ENCODE results near the gene PYGB. TPM values are rescaled to one million over a fixed set of nuclear protein-coding genes. Genes with fewer than 3 reads are reported as not detected.

Gene PYGB
- total RNA-seq, 1 donor from 2014 or later = 20.9 TPM

- Histone ChIP-seq H3K36me3 (ENCODE audit: control insufficient read depth in 3 of 3, insufficient read depth in 3 of 3, low read length in 3 of 3) (peaks cover 39 to 60% (median 51%) of the 10 kb centered on the region in 3 donors), H3K4me3 (ENCODE audit: low read length in 3 of 3) (no peak overlapping the region), H3K9me3 (ENCODE audit: control insufficient read depth in 3 of 3, low read length in 3 of 3) (no peaks in the 10 kb centered on the region), H3K4me1 (ENCODE audit: control insufficient read depth in 3 of 3, insufficient read depth in 3 of 3, low read length in 3 of 3) (no peaks in the 10 kb centered on the region), H3K9ac (ENCODE audit: low read depth in 1 of 3, low read length in 3 of 3) (no peak overlapping the region), H3K27ac (ENCODE audit: low read depth, low read length) (no peak overlapping the region), H3K27me3 (ENCODE audit: control insufficient read depth in 3 of 3, insufficient read depth in 3 of 3, low read length in 3 of 3) (no peaks in the 10 kb centered on the region)
Measured at GRCh38 chr20:25286917-25287316, 39.0 kb downstream of the PYGB start.

GRCh38 chr20:25287631-25288290, 39.9 kb downstream of the PYGB start:
- no peak overlapping the region for H3K4me3 ChIP-seq (ENCODE audit: low read length in 3 of 3)
- peaks cover 36 to 52% (median 51%) of the 10 kb centered on the region in 3 donors for H3K36me3 ChIP-seq (ENCODE audit: control insufficient read depth in 3 of 3, insufficient read depth in 3 of 3, low read length in 3 of 3)
- H3K4me1 ChIP-seq (ENCODE audit: control insufficient read depth in 3 of 3, insufficient read depth in 3 of 3, low read length in 3 of 3) = no peaks in the 10 kb centered on the region
- no peak overlapping the region for H3K27ac ChIP-seq (ENCODE audit: low read depth, low read length)
- no peak overlapping the region for H3K9ac ChIP-seq (ENCODE audit: low read depth in 1 of 3, low read length in 3 of 3)
- H3K27me3 ChIP-seq (ENCODE audit: control insufficient read depth in 3 of 3, insufficient read depth in 3 of 3, low read length in 3 of 3) = no peaks in the 10 kb centered on the region
- no peaks in the 10 kb centered on the region for H3K9me3 ChIP-seq (ENCODE audit: control insufficient read depth in 3 of 3, low read length in 3 of 3)

GRCh38 chr20:25288291-25289181, 40.7 kb downstream of the PYGB start:
- Histone ChIP-seq H3K4me3 (ENCODE audit: low read length in 3 of 3) (no peak overlapping the region), H3K9ac (ENCODE audit: low read depth in 1 of 3, low read length in 3 of 3) (no peak overlapping the region), H3K4me1 (ENCODE audit: control insufficient read depth in 3 of 3, insufficient read depth in 3 of 3, low read length in 3 of 3) (no peaks in the 10 kb centered on the region), H3K9me3 (ENCODE audit: control insufficient read depth in 3 of 3, low read length in 3 of 3) (no peaks in the 10 kb centered on the region), H3K27me3 (ENCODE audit: control insufficient read depth in 3 of 3, insufficient read depth in 3 of 3, low read length in 3 of 3) (no peaks in the 10 kb centered on the region), H3K36me3 (ENCODE audit: control insufficient read depth in 3 of 3, insufficient read depth in 3 of 3, low read length in 3 of 3) (peaks cover 32 to 48% (median 46%) of the 10 kb centered on the region in 3 donors), H3K27ac (ENCODE audit: low read depth, low read length) (no peak overlapping the region)

- Histone ChIP-seq H3K27me3 (ENCODE audit: control insufficient read depth in 3 of 3, insufficient read depth in 3 of 3, low read length in 3 of 3) (no peaks in the 10 kb centered on the region), H3K9me3 (ENCODE audit: control insufficient read depth in 3 of 3, low read length in 3 of 3) (no peaks in the 10 kb centered on the region), H3K36me3 (ENCODE audit: control insufficient read depth in 3 of 3, insufficient read depth in 3 of 3, low read length in 3 of 3) (peaks cover 22 to 44% (median 34%) of the 10 kb centered on the region in 3 donors), H3K4me1 (ENCODE audit: control insufficient read depth in 3 of 3, insufficient read depth in 3 of 3, low read length in 3 of 3) (peaks cover 7 to 12% (median 12%) of the 10 kb centered on the region in 3 donors), H3K4me3 (ENCODE audit: low read length in 3 of 3) (no peak overlapping the region), H3K27ac (ENCODE audit: low read depth, low read length) (no peak overlapping the region), H3K9ac (ENCODE audit: low read depth in 1 of 3, low read length in 3 of 3) (no peak overlapping the region)
Measured at GRCh38 chr20:25289886-25290597, 42.2 kb downstream of the PYGB start.

- Histone ChIP-seq H3K4me1 (ENCODE audit: control insufficient read depth in 3 of 3, insufficient read depth in 3 of 3, low read length in 3 of 3) (peaks cover 15 to 20% (median 20%) of the 10 kb centered on the region in 3 donors), H3K27me3 (ENCODE audit: control insufficient read depth in 3 of 3, insufficient read depth in 3 of 3, low read length in 3 of 3) (no peaks in the 10 kb centered on the region), H3K9ac (ENCODE audit: low read depth in 1 of 3, low read length in 3 of 3) (no peak overlapping the region), H3K36me3 (ENCODE audit: control insufficient read depth in 3 of 3, insufficient read depth in 3 of 3, low read length in 3 of 3) (peaks cover 16 to 36% (median 26%) of the 10 kb centered on the region in 3 donors), H3K9me3 (ENCODE audit: control insufficient read depth in 3 of 3, low read length in 3 of 3) (no peaks in the 10 kb centered on the region), H3K27ac (ENCODE audit: low read depth, low read length) (no peak overlapping the region), H3K4me3 (ENCODE audit: low read length in 3 of 3) (no peak overlapping the region)
Measured at GRCh38 chr20:25290646-25291431, 43.0 kb downstream of the PYGB start.

- Histone ChIP-seq H3K27me3 (ENCODE audit: control insufficient read depth in 3 of 3, insufficient read depth in 3 of 3, low read length in 3 of 3) (no peaks in the 10 kb centered on the region), H3K27ac (ENCODE audit: low read depth, low read length) (no peak overlapping the region), H3K4me3 (ENCODE audit: low read length in 3 of 3) (no peak overlapping the region), H3K4me1 (ENCODE audit: control insufficient read depth in 3 of 3, insufficient read depth in 3 of 3, low read length in 3 of 3) (peaks cover 22 to 28% (median 27%) of the 10 kb centered on the region in 3 donors), H3K9me3 (ENCODE audit: control insufficient read depth in 3 of 3, low read length in 3 of 3) (no peaks in the 10 kb centered on the region), H3K36me3 (ENCODE audit: control insufficient read depth in 3 of 3, insufficient read depth in 3 of 3, low read length in 3 of 3) (peaks cover 11 to 29% (median 21%) of the 10 kb centered on the region in 3 donors), H3K9ac (ENCODE audit: low read depth in 1 of 3, low read length in 3 of 3) (no peak overlapping the region)
Measured at GRCh38 chr20:25291432-25292133, 43.7 kb downstream of the PYGB start.

- Histone ChIP-seq H3K27ac (ENCODE audit: low read depth, low read length) (no peak overlapping the region), H3K4me3 (ENCODE audit: low read length in 3 of 3) (no peak overlapping the region), H3K9ac (ENCODE audit: low read depth in 1 of 3, low read length in 3 of 3) (no peak overlapping the region), H3K36me3 (ENCODE audit: control insufficient read depth in 3 of 3, insufficient read depth in 3 of 3, low read length in 3 of 3) (peaks cover 7 to 25% (median 14%) of the 10 kb centered on the region in 3 donors), H3K4me1 (ENCODE audit: control insufficient read depth in 3 of 3, insufficient read depth in 3 of 3, low read length in 3 of 3) (peaks cover 27 to 34% (median 33%) of the 10 kb centered on the region in 3 donors), H3K27me3 (ENCODE audit: control insufficient read depth in 3 of 3, insufficient read depth in 3 of 3, low read length in 3 of 3) (no peaks in the 10 kb centered on the region), H3K9me3 (ENCODE audit: control insufficient read depth in 3 of 3, low read length in 3 of 3) (no peaks in the 10 kb centered on the region)
Measured at GRCh38 chr20:25292176-25292891, 44.4 kb downstream of the PYGB start.

- peaks cover 5 to 16% (median 6%) of the 10 kb centered on the region in 3 donors for H3K36me3 ChIP-seq (ENCODE audit: control insufficient read depth in 3 of 3, insufficient read depth in 3 of 3, low read length in 3 of 3)
- H3K27me3 ChIP-seq (ENCODE audit: control insufficient read depth in 3 of 3, insufficient read depth in 3 of 3, low read length in 3 of 3) = no peaks in the 10 kb centered on the region
- H3K4me3 ChIP-seq (ENCODE audit: low read length in 3 of 3) = no peak overlapping the region
- no peak overlapping the region for H3K27ac ChIP-seq (ENCODE audit: low read depth, low read length)
- no peak overlapping the region for H3K9ac ChIP-seq (ENCODE audit: low read depth in 1 of 3, low read length in 3 of 3)
- peaks cover 27 to 37% (median 33%) of the 10 kb centered on the region in 3 donors for H3K4me1 ChIP-seq (ENCODE audit: control insufficient read depth in 3 of 3, insufficient read depth in 3 of 3, low read length in 3 of 3)
- no peaks in the 10 kb centered on the region for H3K9me3 ChIP-seq (ENCODE audit: control insufficient read depth in 3 of 3, low read length in 3 of 3)
Measured at GRCh38 chr20:25293507-25293906, 45.6 kb downstream of the PYGB start.

Data from skeletal muscle tissue (tissue), 4 donors.